Ectodermal cell (in vitro differentiated cells): ENCODE data around the gene CFAP161.

ENCODE experiments used
- H3K27ac ChIP-seq: 2 replicates; pipeline ENCODE4 v1.7.0; 2013; ENCODE audit warnings: mild to moderate bottlenecking, low read depth, low read length; ENCODE audit not compliant: insufficient read depth, poor library complexity, severe bottlenecking
- H3K27me3 ChIP-seq: 2 replicates; pipeline ENCODE4 v1.7.0; 2013; ENCODE audit warnings: mild to moderate bottlenecking, low read length; ENCODE audit not compliant: insufficient read depth, control insufficient read depth, poor library complexity, severe bottlenecking
- H3K36me3 ChIP-seq: one replicate; pipeline ENCODE4 v1.7.0; 2013; ENCODE audit warnings: low read length; ENCODE audit not compliant: control insufficient read depth, insufficient read depth
- H3K4me1 ChIP-seq: one replicate; pipeline ENCODE4 v1.7.0; 2013; ENCODE audit warnings: low read length; ENCODE audit not compliant: control insufficient read depth, insufficient read depth
- H3K4me3 ChIP-seq: 2 replicates; pipeline ENCODE4 v1.7.0; 2013; ENCODE audit warnings: low read depth, low read length, control low read depth; ENCODE audit not compliant: insufficient read depth
- H3K9me3 ChIP-seq: 2 replicates; pipeline ENCODE4 v1.7.0; 2013; ENCODE audit warnings: mild to moderate bottlenecking, low read length, moderate library complexity; ENCODE audit not compliant: control insufficient read depth
- WGBS, 2 experiments: methylation state at CpG; one replicate each; pipeline ENCODE4 v1.1.7; 2013; ENCODE audit warnings: missing lambda C conversion rate in 2 of 2; 5-methylcytosine and 5-hydroxymethylcytosine counted together

Gene CFAP161

DNA sequence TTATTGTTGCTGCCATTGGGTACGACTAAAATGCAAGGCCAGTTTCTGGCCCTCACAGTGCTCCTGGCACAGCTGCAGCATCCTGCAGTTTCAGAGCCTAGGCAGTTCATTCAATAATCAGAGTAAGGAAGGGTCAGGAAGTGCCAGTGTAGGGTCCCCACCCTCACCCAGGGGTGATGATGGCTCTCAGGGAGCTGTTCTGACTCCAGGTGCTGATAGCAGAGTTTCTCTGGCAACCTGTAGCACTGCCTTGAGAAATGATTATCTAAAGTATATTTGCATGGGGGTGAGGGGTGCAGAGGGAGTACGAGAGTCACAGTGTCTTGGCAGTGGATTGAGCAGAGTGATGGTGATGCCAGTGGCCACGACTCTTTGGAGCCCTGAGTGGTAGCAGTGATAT, 47.1 kb downstream of the CFAP161 start:
- 86 to 90% methylated on average over 3 of the region's 3 CpGs for WGBS, 2 experiments
- Histone ChIP-seq H3K27ac (no peak overlapping the region), H3K4me3 (no peak overlapping the region), H3K27me3 (peaks cover 3% of the 10 kb centered on the region), H3K36me3 (no peaks in the 10 kb centered on the region), H3K9me3 (no peaks in the 10 kb centered on the region), H3K4me1 (peaks cover 6% of the 10 kb centered on the region)

DNA sequence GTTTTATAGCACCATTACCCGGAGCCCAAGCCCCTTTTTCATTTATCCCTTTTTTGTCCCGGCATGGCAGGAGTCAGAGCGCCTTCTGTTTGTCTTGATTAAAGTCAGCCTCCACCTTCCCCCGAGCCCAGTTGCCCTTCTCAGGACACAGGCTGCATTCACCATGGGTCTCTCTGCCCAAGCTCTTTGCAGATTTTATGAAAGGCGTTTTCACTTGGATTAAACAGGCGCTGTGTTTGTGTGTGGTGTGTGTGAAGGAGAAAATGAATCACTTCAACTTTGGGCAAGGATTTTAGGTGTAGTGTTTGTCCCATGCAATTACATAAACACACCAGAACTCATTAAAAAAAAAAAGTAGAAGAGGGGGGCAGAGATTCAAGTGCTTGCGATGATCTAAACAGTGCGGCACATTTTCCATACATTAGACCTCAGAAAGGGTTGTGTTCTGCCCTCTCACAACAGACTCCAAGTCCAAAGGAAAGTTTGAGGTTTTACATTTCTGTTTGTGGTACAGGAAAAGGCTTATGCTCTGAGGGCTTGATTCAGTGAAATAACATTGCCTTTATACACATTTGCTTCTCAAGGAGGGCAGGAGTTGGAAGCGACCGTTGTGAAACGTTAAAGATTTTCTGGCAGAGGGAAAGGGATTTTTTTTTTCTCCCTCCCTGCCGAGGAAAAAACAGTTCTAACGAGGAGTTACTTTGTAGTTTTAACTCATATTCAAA, 48.1 kb downstream of the CFAP161 start:
- Histone ChIP-seq H3K36me3 (no peaks in the 10 kb centered on the region), H3K27ac (no peak overlapping the region), H3K9me3 (no peaks in the 10 kb centered on the region), H3K4me1 (peaks cover 6% of the 10 kb centered on the region), H3K4me3 (no peak overlapping the region), H3K27me3 (peaks cover 3% of the 10 kb centered on the region)
- 63 to 66% methylated on average over 13 of the region's 13 CpGs for WGBS, 2 experiments

DNA sequence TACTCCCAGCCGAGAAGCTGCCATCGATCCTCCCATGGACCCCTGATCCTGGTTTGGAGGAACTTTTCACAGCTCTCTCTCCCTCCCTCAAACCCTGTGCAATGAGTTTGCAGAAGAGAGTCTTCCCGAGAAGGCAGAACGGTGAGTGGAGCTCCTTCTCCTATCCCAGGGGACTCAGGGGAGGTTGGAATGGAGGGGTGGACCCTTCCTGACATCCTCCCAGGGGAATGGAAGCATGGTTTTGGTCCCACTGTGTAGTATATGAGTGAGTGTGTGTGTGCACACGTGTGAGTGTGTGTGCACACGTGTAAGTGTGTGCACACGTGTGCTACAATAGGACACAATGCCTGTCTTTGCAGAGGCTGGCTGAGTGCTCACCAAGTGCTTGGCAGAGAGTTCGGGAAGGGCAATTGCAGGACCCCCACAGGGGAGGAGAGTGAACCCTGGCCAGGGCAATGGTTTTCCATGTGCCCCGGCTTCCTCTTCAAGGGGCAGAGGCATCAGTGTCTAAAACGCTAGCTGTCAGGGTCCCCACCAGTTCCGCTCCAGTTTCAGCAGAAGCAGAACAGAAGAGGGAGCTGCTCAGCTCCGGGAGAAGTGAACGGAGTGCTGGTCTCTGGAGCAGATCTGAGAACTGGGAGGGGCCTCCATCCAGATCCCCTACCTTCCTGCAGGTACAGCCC, 48.8 kb downstream of the CFAP161 start:
- Histone ChIP-seq H3K27me3 (peaks cover 3% of the 10 kb centered on the region), H3K27ac (no peak overlapping the region), H3K4me3 (no peak overlapping the region), H3K4me1 (peaks cover 6% of the 10 kb centered on the region), H3K36me3 (no peaks in the 10 kb centered on the region), H3K9me3 (no peaks in the 10 kb centered on the region)
- WGBS, 2 experiments = 63 to 68% methylated on average over 13 of the region's 13 CpGs

DNA sequence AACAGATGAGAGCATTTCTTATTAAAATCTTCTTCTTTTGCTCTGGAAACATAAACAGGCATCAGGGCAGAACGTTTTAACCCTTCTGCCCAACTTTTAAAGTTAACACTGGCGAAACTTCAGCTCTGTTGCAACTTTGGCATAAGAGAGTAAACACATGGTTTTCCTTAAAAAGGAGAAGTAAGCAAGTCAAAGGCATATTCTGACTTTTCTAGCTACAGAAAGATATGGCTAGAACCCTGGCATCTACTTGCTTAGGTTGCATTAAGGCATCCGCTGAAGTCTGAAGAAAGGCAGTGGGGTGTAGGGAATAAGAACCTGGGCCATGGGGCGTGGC, 49.3 kb downstream of the CFAP161 start:
- no peak overlapping the region for H3K27ac ChIP-seq
- no peaks in the 10 kb centered on the region for H3K9me3 ChIP-seq
- peaks cover 6% of the 10 kb centered on the region for H3K4me1 ChIP-seq
- no peaks in the 10 kb centered on the region for H3K36me3 ChIP-seq
- 80 to 81% methylated on average over 4 of the region's 4 CpGs for WGBS, 2 experiments
- H3K4me3 ChIP-seq = no peak overlapping the region
- H3K27me3 ChIP-seq = peaks cover 3% of the 10 kb centered on the region

DNA sequence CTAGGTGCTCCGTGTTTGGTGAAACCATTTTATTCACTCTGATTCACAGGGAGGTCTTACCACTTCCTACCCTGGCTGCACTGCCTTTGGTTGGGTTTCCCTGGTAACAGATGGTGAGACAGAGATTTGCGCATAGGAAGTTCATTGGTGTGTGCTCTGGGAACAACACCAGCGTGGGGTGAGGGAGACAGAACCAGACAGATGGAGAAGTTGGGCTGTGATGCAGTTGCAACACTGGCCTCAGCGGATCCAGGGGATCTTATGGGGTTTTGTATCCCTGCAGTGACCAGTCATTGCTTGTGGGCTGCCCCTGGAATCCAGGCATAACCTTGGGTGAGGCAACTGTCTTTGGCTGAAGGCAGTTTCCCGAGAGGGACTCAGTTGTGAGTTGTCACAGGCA, 50.1 kb downstream of the CFAP161 start:
- H3K4me1 ChIP-seq = peaks cover 6% of the 10 kb centered on the region
- 75 to 81% methylated on average over 5 of the region's 5 CpGs for WGBS, 2 experiments
- H3K4me3 ChIP-seq = no peak overlapping the region
- no peaks in the 10 kb centered on the region for H3K36me3 ChIP-seq
- no peaks in the 10 kb centered on the region for H3K9me3 ChIP-seq
- peaks cover 3% of the 10 kb centered on the region for H3K27me3 ChIP-seq
- H3K27ac ChIP-seq = no peak overlapping the region

DNA sequence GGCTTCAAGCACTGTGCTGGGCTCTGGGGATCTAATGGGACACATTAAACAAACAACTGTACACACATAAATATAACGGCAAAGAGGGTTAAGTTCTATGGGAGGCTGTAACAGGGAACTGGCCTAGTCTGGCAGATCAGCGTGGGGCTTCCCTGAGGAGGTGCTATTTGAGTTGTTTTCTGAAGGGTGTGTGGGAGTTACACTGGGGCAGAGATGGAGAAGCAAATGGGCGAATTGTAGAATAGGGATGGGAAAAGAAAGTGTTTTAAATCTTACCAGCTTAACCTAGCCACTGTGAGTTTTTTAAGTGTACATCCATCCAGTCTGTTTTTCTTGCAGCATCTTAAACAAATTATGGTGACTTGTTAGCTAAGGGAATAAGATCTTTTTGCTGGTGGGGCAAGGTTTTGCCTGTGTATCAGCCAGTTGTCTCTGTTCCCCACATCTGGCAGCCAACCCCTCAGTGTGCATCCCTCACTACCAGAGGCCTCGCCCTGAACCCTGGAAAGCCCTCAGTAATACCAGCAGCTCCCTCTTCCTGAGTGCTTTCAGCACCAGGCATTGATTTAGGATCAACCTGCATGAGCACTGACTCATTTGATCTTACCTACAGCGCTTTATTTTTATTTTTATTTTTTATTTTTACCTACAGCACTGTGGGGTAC, 51.7 kb downstream of the CFAP161 start:
- H3K4me1 ChIP-seq = peaks cover 6% of the 10 kb centered on the region
- no peaks in the 10 kb centered on the region for H3K9me3 ChIP-seq
- peaks cover 3% of the 10 kb centered on the region for H3K27me3 ChIP-seq
- no peak overlapping the region for H3K27ac ChIP-seq
- H3K4me3 ChIP-seq = no peak overlapping the region
- WGBS, 2 experiments = 91 to 92% methylated on average over 4 to 5 of the region's 5 CpGs
- no peaks in the 10 kb centered on the region for H3K36me3 ChIP-seq

DNA sequence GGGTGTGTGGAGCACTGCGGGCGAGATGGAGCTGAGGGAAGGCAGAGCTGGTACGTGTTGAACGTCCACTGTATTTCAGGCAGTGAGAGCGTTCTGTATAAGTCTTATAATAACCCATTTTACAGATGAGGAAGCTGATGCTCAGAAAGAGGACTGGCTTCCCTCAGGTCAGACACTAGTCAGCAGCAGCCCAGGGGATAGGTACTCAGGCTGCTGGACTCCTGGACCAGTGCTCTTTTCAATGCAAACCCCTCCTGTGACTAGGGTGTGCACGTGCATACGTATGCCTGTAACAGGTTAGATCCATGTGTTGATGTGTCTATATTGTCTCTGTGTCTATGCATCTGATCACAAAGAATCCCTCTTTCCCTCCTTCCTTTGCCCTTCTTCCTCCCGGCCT, 54.3 kb downstream of the CFAP161 start:
- no peak overlapping the region for H3K27ac ChIP-seq
- no peaks in the 10 kb centered on the region for H3K27me3 ChIP-seq
- no peaks in the 10 kb centered on the region for H3K4me1 ChIP-seq
- no peaks in the 10 kb centered on the region for H3K36me3 ChIP-seq
- no peaks in the 10 kb centered on the region for H3K9me3 ChIP-seq
- 94 to 95% methylated on average over 8 of the region's 8 CpGs for WGBS, 2 experiments
- no peak overlapping the region for H3K4me3 ChIP-seq

DNA sequence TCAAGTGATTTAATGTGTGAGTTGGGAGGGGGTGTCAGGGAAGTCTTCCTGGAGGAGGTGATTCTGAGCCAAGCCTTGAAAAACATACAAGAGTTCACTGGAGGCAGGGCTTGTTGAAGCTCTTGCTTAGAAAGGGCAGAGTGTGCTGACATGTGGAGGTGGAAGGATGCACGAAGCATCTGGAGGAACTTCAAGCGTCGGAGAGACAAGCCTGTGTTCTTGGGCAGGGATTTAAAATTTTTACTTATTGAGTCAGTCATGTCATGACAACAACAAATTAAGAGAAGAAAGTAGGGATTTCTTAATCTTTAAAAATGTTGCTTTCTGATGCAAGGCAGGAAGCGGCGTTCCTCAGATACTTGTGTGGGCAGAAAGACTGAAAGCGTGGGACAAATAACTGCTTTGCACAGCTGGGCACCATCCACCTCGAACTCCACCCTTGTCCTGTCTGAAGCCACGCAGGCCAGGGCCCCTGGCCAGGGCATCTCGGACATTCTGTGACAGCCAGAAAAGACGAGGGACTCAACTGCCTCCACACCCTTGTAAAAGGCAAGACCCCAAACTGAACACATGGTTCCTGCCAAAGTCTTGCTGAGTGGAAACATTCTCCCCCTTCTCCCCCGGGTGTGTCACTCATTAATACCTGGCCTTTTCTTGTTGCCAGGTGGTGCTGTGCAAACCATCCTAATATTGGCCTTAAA, 55.7 kb downstream of the CFAP161 start:
- no peak overlapping the region for H3K27ac ChIP-seq
- no peaks in the 10 kb centered on the region for H3K27me3 ChIP-seq

DNA sequence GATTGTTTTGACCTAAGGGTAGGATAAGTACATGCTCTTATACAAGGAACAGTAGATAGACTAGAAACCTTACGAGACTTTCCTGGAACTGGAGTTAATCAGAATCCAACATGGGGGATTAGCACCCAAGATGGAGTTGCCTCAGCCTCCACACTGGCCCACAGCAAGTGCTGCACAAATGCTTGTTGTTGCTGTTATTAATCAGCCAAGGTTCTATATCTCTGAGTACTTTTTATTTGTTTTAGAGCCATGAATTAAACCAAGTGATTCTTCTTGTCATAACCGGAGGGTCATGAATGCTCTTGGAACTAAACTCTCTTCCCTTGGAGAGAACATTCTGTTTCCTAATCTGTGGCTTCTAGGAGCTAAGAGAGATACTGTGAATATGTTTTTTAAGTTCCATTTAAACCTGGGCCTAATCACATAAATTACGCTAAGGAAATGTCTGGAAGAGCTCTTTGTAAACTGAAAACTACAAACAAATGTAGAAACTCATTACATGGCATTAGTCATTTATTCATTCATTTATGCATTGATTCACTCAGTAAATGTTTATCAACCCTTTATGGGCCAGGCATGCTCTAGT, 56.9 kb downstream of the CFAP161 start:
- H3K4me1 ChIP-seq = no peaks in the 10 kb centered on the region
- no peaks in the 10 kb centered on the region for H3K9me3 ChIP-seq
- no peaks in the 10 kb centered on the region for H3K27me3 ChIP-seq
- H3K36me3 ChIP-seq = no peaks in the 10 kb centered on the region
- no peak overlapping the region for H3K4me3 ChIP-seq
- H3K27ac ChIP-seq = no peak overlapping the region
- 97% methylated on average over 3 of the region's 3 CpGs for WGBS, 2 experiments

More for the DNA sequence above, 55.7 kb downstream of the CFAP161 start:
- H3K9me3 ChIP-seq = no peaks in the 10 kb centered on the region
- no peak overlapping the region for H3K4me3 ChIP-seq
- H3K36me3 ChIP-seq = no peaks in the 10 kb centered on the region
- WGBS, 2 experiments = 89 to 90% methylated on average over 11 of the region's 11 CpGs
- H3K4me1 ChIP-seq = no peaks in the 10 kb centered on the region

DNA sequence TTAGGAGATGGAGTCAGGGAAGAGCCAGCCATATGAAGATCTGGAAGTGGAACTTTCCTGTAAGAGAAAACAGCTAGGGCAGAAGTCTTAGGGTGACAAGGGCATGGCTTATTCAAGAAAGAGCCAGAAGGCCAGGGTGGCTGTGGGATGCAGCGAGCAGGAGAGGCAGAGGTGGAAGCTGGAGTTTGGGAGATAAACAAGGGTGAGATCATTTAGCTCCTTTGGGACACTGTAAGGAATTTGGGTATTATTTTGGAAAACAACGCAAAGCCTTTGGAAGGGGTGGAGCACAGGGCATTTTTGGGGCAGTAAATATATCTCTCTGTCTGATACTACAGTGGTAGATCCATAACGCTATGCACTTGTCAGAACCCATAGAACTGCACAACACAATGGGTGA, 57.6 kb downstream of the CFAP161 start:
- Histone ChIP-seq H3K27ac (no peak overlapping the region), H3K36me3 (no peaks in the 10 kb centered on the region), H3K4me1 (no peaks in the 10 kb centered on the region), H3K4me3 (no peak overlapping the region), H3K27me3 (no peaks in the 10 kb centered on the region), H3K9me3 (no peaks in the 10 kb centered on the region)
- WGBS, 2 experiments = 94 to 96% methylated on average over 3 of the region's 3 CpGs
